Stimulated activated CD8-positive, alpha-beta memory T cell treated with anti-CD3 and anti-CD28 coated beads, Interleukin-7, amount 100 ng/mL, for 48 hours (primary cell): ENCODE results near the gene B3GALT4.

ENCODE experiments used
- DNase-seq, 2 donors: peaks; one replicate each; pipeline ENCODE4 v3.0.0-alpha.2; 2020; ENCODE audit warnings: low read depth in 1 of 2; ENCODE audit errors: extremely low read depth in 1 of 2

B3GALT4 gene

DNA sequence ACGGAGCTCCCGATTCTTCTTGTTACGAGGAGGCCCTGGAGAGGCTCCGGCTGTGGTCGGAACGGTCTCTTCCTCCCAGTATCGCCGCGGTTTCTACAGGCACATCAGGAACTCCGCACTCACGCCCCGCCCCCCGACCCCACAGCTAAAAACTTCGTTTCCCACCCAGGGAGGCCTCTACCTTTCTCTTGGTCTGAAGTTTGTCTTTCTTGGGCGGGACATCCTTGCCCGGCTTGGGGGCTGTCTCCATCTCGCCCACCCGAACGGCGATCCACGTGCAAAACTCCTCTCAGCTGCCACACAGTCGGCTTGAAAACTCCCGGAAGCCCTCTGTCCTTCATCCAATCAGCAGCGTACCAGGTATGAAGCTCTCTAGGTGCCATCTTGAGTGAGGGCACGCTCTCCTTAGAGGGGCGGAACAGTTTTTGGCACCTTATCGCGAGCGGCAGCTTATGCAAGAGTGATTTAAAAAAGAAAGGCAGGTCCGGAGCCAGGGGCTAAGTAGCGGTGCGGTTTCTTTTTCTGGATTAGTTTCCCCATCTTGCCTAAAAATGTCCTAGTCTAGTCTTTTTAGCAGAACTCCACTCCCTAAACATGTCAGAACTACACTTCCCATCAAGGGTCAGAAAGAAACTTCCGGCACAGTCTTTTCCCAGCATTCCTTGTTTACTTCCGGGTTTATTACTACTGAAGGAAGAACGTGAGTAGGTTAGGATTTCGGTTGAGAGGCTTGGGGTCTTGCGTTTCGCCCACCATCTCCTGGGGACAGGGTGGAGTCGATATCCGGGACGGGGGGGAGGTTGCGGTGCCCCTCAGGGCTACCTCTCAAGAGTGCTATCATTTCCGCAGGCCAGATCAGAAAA lies 12.2 kb downstream of the B3GALT4 start, which contains the start of the genes PFDN6 and WDR46:
Gene PFDN6, plus strand, starts transcription at position 681 of the 863 bp plus-strand sequence. CDS start 256 bp downstream, outside the sequence.
Gene WDR46, minus strand, starts transcription at position 319 of the 863 bp plus-strand sequence. Its CDS starts 69 bp downstream, at position 250.
- peak; percentile 56 to 82 for DNase-seq

- DNase-seq, result no peak
These were observed 12.9 kb downstream of the B3GALT4 start for GRCh38 chr6:33289784-33290315.

DNA sequence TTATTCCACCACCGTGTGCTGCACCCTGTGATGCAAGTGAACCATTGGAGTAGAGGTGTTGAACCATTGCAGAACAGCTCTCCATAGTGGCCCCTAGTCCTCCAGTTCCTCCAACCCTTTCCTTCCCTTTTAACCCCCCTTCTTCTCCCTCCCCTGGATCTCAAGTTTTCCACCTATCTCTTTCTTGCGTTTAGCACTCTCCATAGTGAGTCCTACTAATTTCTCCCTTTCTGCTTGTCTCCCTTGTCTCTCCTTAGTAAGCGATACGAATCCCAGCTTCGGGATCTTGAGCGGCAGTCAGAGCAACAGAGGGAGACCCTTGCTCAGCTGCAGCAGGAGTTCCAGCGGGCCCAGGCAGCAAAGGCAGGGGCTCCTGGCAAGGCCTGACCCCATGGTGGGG lies 13.5 kb downstream of the B3GALT4 start:
- DNase-seq, result no peak

DNA sequence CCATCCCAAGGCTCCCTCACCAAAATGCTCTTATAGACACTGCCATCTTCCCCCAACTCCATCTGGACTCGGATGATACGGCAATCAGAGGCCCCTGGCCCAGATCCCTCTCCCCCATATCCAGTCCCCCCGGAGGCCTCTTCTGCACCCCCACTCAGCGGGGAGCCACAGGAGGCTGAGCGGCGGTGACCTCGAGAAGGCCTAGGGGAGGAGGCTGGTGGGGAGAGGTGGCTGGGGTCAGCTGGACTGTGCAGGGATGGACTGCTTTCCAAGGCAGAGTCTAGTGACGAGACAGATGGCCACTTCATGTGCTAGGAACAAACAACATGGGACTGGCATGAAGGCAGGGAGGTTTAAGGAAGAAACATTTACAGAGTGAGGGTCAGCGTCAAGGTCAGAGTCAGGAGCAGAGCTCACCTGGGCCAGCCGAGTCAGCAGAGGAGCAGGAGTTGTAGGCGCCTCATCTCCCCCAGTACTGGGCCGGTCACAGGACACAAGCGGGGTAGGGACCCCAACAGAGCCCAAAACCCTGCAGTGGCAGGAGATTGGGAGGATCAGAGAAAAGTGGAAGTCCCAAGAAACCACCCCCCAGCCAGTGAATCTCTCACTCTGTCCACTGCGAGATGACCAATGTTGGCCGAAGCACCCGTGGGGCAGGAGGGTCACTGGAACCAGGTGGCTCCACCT lies 16.2 kb downstream of the B3GALT4 start:
- no peak for DNase-seq

DNA sequence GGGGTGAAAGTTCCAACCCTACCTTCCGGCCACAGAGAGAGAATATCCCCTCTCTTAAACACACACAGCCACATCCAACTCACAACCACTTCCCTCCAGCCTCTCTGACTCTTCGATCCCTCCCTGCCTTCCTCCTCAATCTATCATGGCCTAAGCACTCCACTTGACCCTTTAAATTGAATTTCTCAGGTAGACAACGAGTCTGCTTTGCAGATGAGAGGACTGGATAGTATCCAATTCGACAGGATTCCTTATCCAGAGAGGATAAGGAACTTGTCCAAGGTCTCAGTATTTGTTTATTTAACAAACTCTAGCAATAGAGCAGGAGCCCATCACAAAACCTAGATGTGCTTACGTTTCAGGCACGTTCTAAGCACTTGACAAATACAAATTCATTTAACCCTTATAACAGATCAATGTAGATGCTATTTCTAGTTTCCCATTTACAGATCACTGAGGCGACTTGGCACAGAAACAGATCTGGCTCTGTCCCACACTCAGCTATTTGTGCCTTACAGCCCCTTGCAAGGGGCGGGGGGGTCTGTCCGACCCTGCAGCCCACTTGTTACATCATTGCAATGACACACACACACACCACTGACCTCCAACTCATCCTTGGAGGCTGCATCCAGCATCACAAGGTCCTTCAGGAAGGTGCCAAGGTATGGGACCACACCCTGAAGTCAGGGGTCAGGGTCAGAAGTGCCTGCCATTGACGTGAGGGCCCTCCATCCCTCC lies 17.3 kb downstream of the B3GALT4 start:
- DNase-seq, result no peak

- no peak for DNase-seq
These were observed 18.9 kb downstream of the B3GALT4 start for GRCh38 chr6:33295621-33296369.

DNA sequence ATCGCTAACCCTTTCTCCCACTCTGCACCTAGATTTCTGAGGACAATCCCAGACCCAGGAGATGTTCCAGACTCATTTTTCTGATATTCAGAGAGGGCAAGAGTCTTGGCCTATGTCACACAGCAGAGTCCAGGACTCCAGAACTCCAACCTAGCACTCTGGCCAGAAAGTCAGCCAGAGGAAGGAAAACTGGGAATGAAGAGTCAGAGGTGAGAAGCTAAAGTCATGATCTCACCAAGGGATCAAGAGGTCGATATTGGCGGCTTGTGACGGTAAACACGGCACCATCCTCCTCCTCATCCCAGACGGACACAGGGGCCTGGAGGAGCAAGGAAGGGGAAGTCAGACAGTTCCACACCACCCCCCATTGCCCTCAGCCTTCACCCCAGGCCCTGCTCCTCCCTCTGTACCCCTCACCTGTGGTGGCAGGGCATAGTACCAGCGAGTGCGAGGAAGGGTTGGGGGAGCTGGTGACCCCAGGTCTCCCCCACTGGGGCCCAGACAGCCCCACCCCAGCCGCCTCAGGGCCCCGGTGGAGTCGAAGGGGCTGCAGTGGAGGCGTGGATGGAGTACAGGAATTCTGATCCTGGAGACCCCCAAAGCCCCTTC lies 20.0 kb downstream of the B3GALT4 start:
- DNase-seq, result no peak

- no peak for DNase-seq
These were observed 20.6 kb downstream of the B3GALT4 start for GRCh38 chr6:33297406-33297955.

- DNase-seq, result no peak
These were observed 21.2 kb downstream of the B3GALT4 start for GRCh38 chr6:33297956-33298772.

GRCh38 chr6:33298773-33299236 lies 21.9 kb downstream of the B3GALT4 start, which contains the start of gene RGL2:
TSS of gene RGL2 (minus strand) at chr6:33298942. CDS start at chr6:33298610, 332 bp downstream.
- no peak for DNase-seq

GRCh38 chr6:33299237-33299944 lies 22.5 kb downstream of the B3GALT4 start:
- peak; percentile 84 to 89 for DNase-seq

DNA sequence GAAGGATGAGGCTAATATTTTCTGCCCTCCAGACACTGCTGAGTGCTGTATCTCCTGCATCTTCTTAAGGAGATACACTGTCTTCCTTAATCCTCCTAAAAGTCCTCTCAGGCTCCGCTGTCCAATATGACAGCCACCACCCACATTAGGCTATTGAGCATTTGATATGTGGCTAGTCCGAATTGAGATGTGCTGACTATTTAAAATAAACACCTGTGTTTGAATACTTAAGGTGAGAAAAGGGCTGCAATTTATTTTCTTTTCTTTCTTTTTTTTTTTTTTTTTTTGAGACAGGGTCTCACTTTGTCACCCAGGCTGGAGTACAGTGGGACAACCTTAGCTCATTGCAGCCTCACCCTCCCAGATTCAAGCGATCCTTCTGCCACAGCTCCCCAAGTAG lies 25.0 kb downstream of the B3GALT4 start:
- no peak for DNase-seq

DNA sequence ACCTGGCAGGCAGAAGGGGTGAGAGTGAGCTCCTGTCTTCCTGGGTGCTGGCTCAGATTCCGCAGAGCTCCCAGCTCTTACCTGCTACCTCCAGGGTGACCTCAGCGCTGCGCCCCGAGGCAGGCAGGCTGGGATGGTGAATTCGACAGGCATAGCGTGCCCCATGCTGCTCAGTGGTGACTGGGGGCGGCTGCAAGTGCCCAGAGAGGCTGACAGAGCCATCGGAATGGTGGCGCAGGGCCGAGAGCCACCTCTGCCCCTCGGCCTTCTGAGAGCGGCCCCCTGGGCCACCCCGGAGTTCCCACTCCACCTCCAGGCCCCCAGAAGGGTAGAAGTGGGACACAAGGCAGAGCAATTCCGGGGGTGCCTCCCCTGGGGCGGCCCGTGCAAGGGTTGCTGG lies 27.3 kb downstream of the B3GALT4 start:
- DNase-seq, result no peak

- DNase-seq, result no peak
These were observed 28.1 kb downstream of the B3GALT4 start for GRCh38 chr6:33305052-33305451.

DNA sequence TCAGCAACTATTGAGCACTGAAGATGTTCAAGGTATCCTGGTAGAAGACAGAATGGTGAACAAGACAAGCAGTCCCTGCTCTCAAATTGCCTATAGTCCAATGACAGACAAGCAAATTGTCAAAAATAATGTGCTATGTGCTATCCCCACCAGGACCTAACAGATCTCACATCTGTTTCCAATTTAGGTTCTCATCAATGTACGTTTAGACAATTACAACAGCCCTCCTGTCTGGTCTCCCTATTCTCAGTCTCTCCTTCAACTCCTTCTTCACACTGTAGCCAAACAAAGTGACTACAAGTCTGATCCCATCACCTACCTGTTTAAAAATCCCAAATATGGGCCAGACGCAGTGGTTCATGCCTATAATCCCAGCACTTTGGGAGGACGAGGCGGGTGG lies 29.4 kb downstream of the B3GALT4 start:
- DNase-seq, result no peak

- peak; percentile 50 to 72 for DNase-seq
These were observed 35.6 kb downstream of the B3GALT4 start for GRCh38 chr6:33312361-33313104.

GRCh38 chr6:33313105-33313708 lies 36.3 kb downstream of the B3GALT4 start:
- peak in 1 of 2 donors; percentile 47 for DNase-seq
